Gastroesophageal sphincter (tissue), 4 donors: ENCODE measurements around the gene APOBEC3G. TPM values are rescaled to one million over a fixed set of nuclear protein-coding genes. Genes with fewer than 3 reads are reported as not detected.

ENCODE experiments used
- ATAC-seq: fragments of 150-250 bp; one replicate; pipeline ENCODE4 v1.9.1; 2016; ENCODE audit warnings: mild to moderate bottlenecking, moderate library complexity
- H3K27ac ChIP-seq, 4 donors: fragments of 200-600 bp; sonication (generic) in 3 of 4; 1 replicate in 3 of 4; 2 replicates in 1 of 4; pipeline ENCODE4 v1.5.1; 2016 to 2019
- H3K27me3 ChIP-seq: fragments of 200-600 bp; sonication (generic); one replicate; pipeline ENCODE4 v1.5.1; 2019
- H3K36me3 ChIP-seq, 2 donors: fragments of 200-600 bp; sonication (generic); one replicate each; pipeline ENCODE4 v1.5.1; 2019; ENCODE audit warnings: control low read depth in 1 of 2
- H3K4me1 ChIP-seq, 3 donors: fragments of 200-600 bp; sonication (generic); 1 replicate in 2 of 3; 2 replicates in 1 of 3; pipeline ENCODE4 v1.5.1; 2016 to 2019; ENCODE audit warnings: control low read depth in 2 of 3
- H3K4me3 ChIP-seq, 2 donors: fragments of 200-600 bp; sonication (generic); one replicate each; pipeline ENCODE4 v1.5.1; 2019; ENCODE audit warnings: mild to moderate bottlenecking in 1 of 2, moderate library complexity in 1 of 2
- H3K9me3 ChIP-seq, 3 donors: fragments of 200-600 bp; sonication (generic); one replicate each; pipeline ENCODE4 v1.5.1; 2017 to 2019; ENCODE audit warnings: control low read depth in 2 of 3
- CTCF ChIP-seq, 4 experiments: fragments of 200-600 bp in 2 of 4; fragments of 450-650 bp in 2 of 4; sonication (generic) in 1 of 4; IDR thresholded peaks; one replicate each; pipeline ENCODE4 v1.5.1; 2017 to 2019; ENCODE audit warnings: antibody characterized with exemption in 4 of 4, mild to moderate bottlenecking in 2 of 4, moderate library complexity in 2 of 4
- EP300 ChIP-seq: sonication (generic); formaldehyde crosslinking; IDR thresholded peaks from one replicate; pipeline ENCODE4 v1.6.1; 2017; ENCODE audit warnings: antibody characterized with exemption, mild to moderate bottlenecking
- POLR2A ChIP-seq, 2 donors: fragments of 450-650 bp; IDR thresholded peaks; one replicate each; pipeline ENCODE4 v1.6.1; 2017; ENCODE audit warnings: antibody characterized with exemption in 2 of 2, mild to moderate bottlenecking in 2 of 2, moderate library complexity in 1 of 2
- POLR2AphosphoS5 ChIP-seq: sonication (generic); formaldehyde crosslinking; IDR thresholded peaks from one replicate; pipeline ENCODE4 v1.6.1; 2017; ENCODE audit warnings: antibody characterized with exemption
- WGBS, 2 donors: methylation state at CpG; one replicate each; pipeline ENCODE4 v1.1.5; 2018; ENCODE audit warnings: low coverage in 1 of 2; 5-methylcytosine and 5-hydroxymethylcytosine counted together
- total RNA-seq, 4 donors: library from RNA; depleted of rRNA; stranded (reverse); fragments of >200 nt; gene quantifications; one replicate each; pipeline ENCODE4 v1.1.0, GENCODE V29; 2016

The APOBEC3G gene
- total RNA-seq, 4 donors from 2014 or later: 3.2 to 8.3 (median 7.3) TPM

- no peaks in the 10 kb centered on the region for H3K4me1 ChIP-seq
- no peaks in the 10 kb centered on the region for H3K36me3 ChIP-seq
- H3K4me3 ChIP-seq: no peak overlapping the region
- H3K9me3 ChIP-seq: no peaks in the 10 kb centered on the region
- no peak for ATAC-seq
- peaks cover 18% of the 10 kb centered on the region for H3K27me3 ChIP-seq
- H3K27ac ChIP-seq: no peak overlapping the region
- TF ChIP-seq POLR2AphosphoS5 (no peak), EP300 (no peak), POLR2A (IDR thresholded peaks at IDR 0.05) (no peak), CTCF (IDR thresholded peaks at IDR 0.05) (no peak)
- 79 to 80% methylated on average over 7 to 8 of the region's 9 CpGs for WGBS, 2 donors
Observed at GRCh38 chr22:39109361-39109760, 32.3 kb downstream of the APOBEC3G start.

- peaks cover 18% of the 10 kb centered on the region for H3K27me3 ChIP-seq
- no peak for ATAC-seq
- no peak for TF ChIP-seq POLR2A (IDR thresholded peaks at IDR 0.05)
- no peak for TF ChIP-seq POLR2AphosphoS5
- no peak for TF ChIP-seq CTCF (IDR thresholded peaks at IDR 0.05)
- TF ChIP-seq EP300: no peak
- H3K9me3 ChIP-seq: no peaks in the 10 kb centered on the region
- H3K4me1 ChIP-seq: no peaks in the 10 kb centered on the region
- H3K36me3 ChIP-seq: no peaks in the 10 kb centered on the region
- no peak overlapping the region for H3K27ac ChIP-seq
- no peak overlapping the region for H3K4me3 ChIP-seq
- WGBS, 2 donors: 54 to 57% methylated on average over 10 to 15 of the region's 15 CpGs
Observed at GRCh38 chr22:39110631-39111561, 33.8 kb downstream of the APOBEC3G start.

GRCh38 chr22:39114112-39114511, 37.0 kb downstream of the APOBEC3G start:
- TF ChIP-seq CTCF (IDR thresholded peaks at IDR 0.05) (no peak), POLR2AphosphoS5 (no peak), EP300 (no peak), POLR2A (IDR thresholded peaks at IDR 0.05) (no peak)
- no peaks in the 10 kb centered on the region for H3K4me1 ChIP-seq
- ATAC-seq: no peak
- H3K4me3 ChIP-seq: no peak overlapping the region
- H3K9me3 ChIP-seq: no peaks in the 10 kb centered on the region
- H3K27me3 ChIP-seq: peaks cover 26% of the 10 kb centered on the region
- WGBS, 2 donors: 38 to 40% methylated on average over 4 to 6 of the region's 6 CpGs
- H3K36me3 ChIP-seq: no peaks in the 10 kb centered on the region
- H3K27ac ChIP-seq: no peak overlapping the region

- peaks cover 0 to 3% of the 10 kb centered on the region in 2 donors for H3K36me3 ChIP-seq
- H3K27me3 ChIP-seq: peaks cover 26% of the 10 kb centered on the region
- no peak for ATAC-seq
- no peak overlapping the region for H3K27ac ChIP-seq
- no peak for TF ChIP-seq CTCF (IDR thresholded peaks at IDR 0.05)
- no peak for TF ChIP-seq POLR2AphosphoS5
- no peak for TF ChIP-seq EP300
- no peak for TF ChIP-seq POLR2A (IDR thresholded peaks at IDR 0.05)
- no peaks in the 10 kb centered on the region for H3K4me1 ChIP-seq
- no peaks in the 10 kb centered on the region for H3K9me3 ChIP-seq
- WGBS, 2 donors: 90 to 100% methylated on average over 1 to 2 of the region's 2 CpGs
- H3K4me3 ChIP-seq: no peak overlapping the region
Observed at GRCh38 chr22:39115570-39115969, 38.5 kb downstream of the APOBEC3G start.
